ENCODE results near the gene S100A1. TPM values are rescaled to one million over a fixed set of nuclear protein-coding genes. Genes with fewer than 3 reads are reported as not detected.
"Not testable (repeated sequence)": the region's sequence is repeated elsewhere in the genome, so short reads cannot be mapped to it uniquely, and the experiment has no call there.

S100A1 gene
- total and polyA plus RNA-seq, 2 donors: 0.76 to 3.4 TPM

DNA sequence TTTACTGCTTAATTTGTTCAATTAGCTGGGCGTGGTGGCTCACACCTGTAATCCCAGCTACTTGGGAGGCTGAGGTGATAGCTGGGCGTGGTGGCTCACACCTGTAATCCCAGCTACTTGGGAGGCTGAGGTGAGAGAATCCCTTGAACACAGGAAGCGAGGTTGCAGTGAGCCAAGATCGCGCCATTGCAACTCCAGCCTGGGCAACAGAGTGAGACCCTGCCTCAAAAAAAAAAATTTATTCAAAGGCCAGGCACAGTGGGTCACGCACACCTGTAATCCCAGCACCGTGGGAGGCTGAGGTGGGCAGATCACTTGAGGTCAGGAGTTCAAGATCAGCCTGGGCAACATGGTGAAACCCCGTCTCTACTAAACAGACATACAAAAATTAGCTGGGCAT is 40.4 kb downstream of the S100A1 start:
- WGBS: 99% methylated on average over 8 of the region's 8 CpGs
- DNase-seq (ENCODE audit: low read depth in 6 of 9, low spot score in 9 of 9); H3K27me3 ChIP-seq (ENCODE audit: control insufficient read depth in 2 of 2, insufficient read depth in 1 of 2, low read length in 1 of 2); H3K27ac ChIP-seq (ENCODE audit: low read depth in 1 of 2, low read length in 1 of 2); H3K4me3 ChIP-seq (ENCODE audit: low read length in 2 of 2); H3K9me3 ChIP-seq (ENCODE audit: control insufficient read depth in 2 of 2, insufficient read depth in 1 of 2, low read length in 1 of 2): not testable (repeated sequence)
- Histone ChIP-seq H3K36me3 (ENCODE audit: control insufficient read depth in 2 of 2, insufficient read depth in 2 of 2, low read length in 1 of 2) (peaks cover 38 to 63% of the 10 kb centered on the region in 2 donors), H3K4me1 (ENCODE audit: control insufficient read depth in 2 of 2, insufficient read depth in 2 of 2, low read length in 2 of 2) (peaks cover 9 to 12% of the 10 kb centered on the region in 2 donors)

GRCh38 chr1:153669606-153670005 is 41.4 kb downstream of the S100A1 start:
- H3K27ac ChIP-seq (ENCODE audit: low read depth in 1 of 2, low read length in 1 of 2): peak overlapping the region in 1 of 2 donors; percentile 55
- H3K36me3 ChIP-seq (ENCODE audit: control insufficient read depth in 2 of 2, insufficient read depth in 2 of 2, low read length in 1 of 2): peaks cover 33 to 54% of the 10 kb centered on the region in 2 donors

GRCh38 chr1:153670257-153670858 is 42.1 kb downstream of the S100A1 start:
- Histone ChIP-seq H3K4me1 (ENCODE audit: control insufficient read depth in 2 of 2, insufficient read depth in 2 of 2, low read length in 2 of 2) (peaks cover 9 to 12% of the 10 kb centered on the region in 2 donors), H3K27ac (ENCODE audit: low read depth in 1 of 2, low read length in 1 of 2) (peak overlapping the region; percentile 90 to 94), H3K4me3 (ENCODE audit: low read length in 2 of 2) (peak overlapping the region; percentile 73 to 91), H3K27me3 (ENCODE audit: control insufficient read depth in 2 of 2, insufficient read depth in 1 of 2, low read length in 1 of 2) (no peaks in the 10 kb centered on the region), H3K9me3 (ENCODE audit: control insufficient read depth in 2 of 2, insufficient read depth in 1 of 2, low read length in 1 of 2) (peaks cover 0 to 3% of the 10 kb centered on the region in 2 donors), H3K36me3 (ENCODE audit: control insufficient read depth in 2 of 2, insufficient read depth in 2 of 2, low read length in 1 of 2) (peaks cover 29 to 46% of the 10 kb centered on the region in 2 donors)
- DNase-seq (ENCODE audit: low read depth in 6 of 9, low spot score in 9 of 9): no peak
- 2% methylated on average over 22 of the region's 22 CpGs for WGBS

More at GRCh38 chr1:153669606-153670005, 41.4 kb downstream of the S100A1 start:
- peaks cover 9 to 12% of the 10 kb centered on the region in 2 donors for H3K4me1 ChIP-seq (ENCODE audit: control insufficient read depth in 2 of 2, insufficient read depth in 2 of 2, low read length in 2 of 2)
- H3K27me3 ChIP-seq (ENCODE audit: control insufficient read depth in 2 of 2, insufficient read depth in 1 of 2, low read length in 1 of 2): no peaks in the 10 kb centered on the region
- peaks cover 0 to 3% of the 10 kb centered on the region in 2 donors for H3K9me3 ChIP-seq (ENCODE audit: control insufficient read depth in 2 of 2, insufficient read depth in 1 of 2, low read length in 1 of 2)
- 96% methylated on average over 6 of the region's 6 CpGs for WGBS
- DNase-seq (ENCODE audit: low read depth in 6 of 9, low spot score in 9 of 9): no peak
- peak overlapping the region; percentile 73 to 91 for H3K4me3 ChIP-seq (ENCODE audit: low read length in 2 of 2)

- H3K36me3 ChIP-seq (ENCODE audit: control insufficient read depth in 2 of 2, insufficient read depth in 2 of 2, low read length in 1 of 2): peaks cover 26 to 40% of the 10 kb centered on the region in 2 donors
- whole genome bisulfite sequencing: under 1% methylated on average over 35 of the region's 35 CpGs
- H3K4me3 ChIP-seq (ENCODE audit: low read length in 2 of 2): peak within 1 kb of the TSS; percentile 73 to 91
- H3K27me3 ChIP-seq (ENCODE audit: control insufficient read depth in 2 of 2, insufficient read depth in 1 of 2, low read length in 1 of 2): no peaks in the 10 kb centered on the region
- DNase-seq (ENCODE audit: low read depth in 6 of 9, low spot score in 9 of 9): peak; percentile 98 to 100 (median 99)
- H3K27ac ChIP-seq (ENCODE audit: low read depth in 1 of 2, low read length in 1 of 2): peak within 1 kb of the TSS; percentile 90 to 94
- peaks cover 9 to 12% of the 10 kb centered on the region in 2 donors for H3K4me1 ChIP-seq (ENCODE audit: control insufficient read depth in 2 of 2, insufficient read depth in 2 of 2, low read length in 2 of 2)
- H3K9me3 ChIP-seq (ENCODE audit: control insufficient read depth in 2 of 2, insufficient read depth in 1 of 2, low read length in 1 of 2): peaks cover 0 to 3% of the 10 kb centered on the region in 2 donors
These were observed 42.8 kb downstream of the S100A1 start, which contains the start of gene ILF2 for GRCh38 chr1:153670859-153671627. TSS of gene ILF2 (minus strand) at chr1:153670993. CDS start at chr1:153670922, 71 bp downstream.

GRCh38 chr1:153671628-153672353 is 43.6 kb downstream of the S100A1 start:
- Histone ChIP-seq H3K36me3 (ENCODE audit: control insufficient read depth in 2 of 2, insufficient read depth in 2 of 2, low read length in 1 of 2) (peaks cover 19 to 32% of the 10 kb centered on the region in 2 donors), H3K27ac (ENCODE audit: low read depth in 1 of 2, low read length in 1 of 2) (peak overlapping the region; percentile 80 to 85), H3K4me1 (ENCODE audit: control insufficient read depth in 2 of 2, insufficient read depth in 2 of 2, low read length in 2 of 2) (peaks cover 9 to 12% of the 10 kb centered on the region in 2 donors), H3K4me3 (ENCODE audit: low read length in 2 of 2) (peak overlapping the region; percentile 49 to 52)
- not testable (repeated sequence) for H3K9me3 ChIP-seq (ENCODE audit: control insufficient read depth in 2 of 2, insufficient read depth in 1 of 2, low read length in 1 of 2); H3K27me3 ChIP-seq (ENCODE audit: control insufficient read depth in 2 of 2, insufficient read depth in 1 of 2, low read length in 1 of 2)
- peak in 2 of 9 donors; percentile 26 to 68 for DNase-seq (ENCODE audit: low read depth in 6 of 9, low spot score in 9 of 9)
- WGBS: 7% methylated on average over 28 of the region's 28 CpGs

- no peak for DNase-seq (ENCODE audit: low read depth in 6 of 9, low spot score in 9 of 9)
- Histone ChIP-seq H3K4me3 (ENCODE audit: low read length in 2 of 2) (no peak overlapping the region), H3K36me3 (ENCODE audit: control insufficient read depth in 2 of 2, insufficient read depth in 2 of 2, low read length in 1 of 2) (peaks cover 5 to 15% of the 10 kb centered on the region in 2 donors), H3K9me3 (ENCODE audit: control insufficient read depth in 2 of 2, insufficient read depth in 1 of 2, low read length in 1 of 2) (peaks cover 0 to 5% of the 10 kb centered on the region in 2 donors), H3K27me3 (ENCODE audit: control insufficient read depth in 2 of 2, insufficient read depth in 1 of 2, low read length in 1 of 2) (peaks cover 8 to 16% of the 10 kb centered on the region in 2 donors), H3K27ac (ENCODE audit: low read depth in 1 of 2, low read length in 1 of 2) (no peak overlapping the region), H3K4me1 (ENCODE audit: control insufficient read depth in 2 of 2, insufficient read depth in 2 of 2, low read length in 2 of 2) (peaks cover 11 to 23% of the 10 kb centered on the region in 2 donors)
- WGBS: 96% methylated on average over 2 of the region's 2 CpGs
These were observed 45.3 kb downstream of the S100A1 start for GRCh38 chr1:153673511-153673910.

- H3K9me3 ChIP-seq (ENCODE audit: control insufficient read depth in 2 of 2, insufficient read depth in 1 of 2, low read length in 1 of 2): peaks cover 0 to 6% of the 10 kb centered on the region in 2 donors
- peak in 5 of 9 donors; percentile 27 to 63 (median 37) for DNase-seq (ENCODE audit: low read depth in 6 of 9, low spot score in 9 of 9)
These were observed 49.7 kb downstream of the S100A1 start for GRCh38 chr1:153677718-153678518.

More at GRCh38 chr1:153677718-153678518, 49.7 kb downstream of the S100A1 start:
- Histone ChIP-seq H3K4me1 (ENCODE audit: control insufficient read depth in 2 of 2, insufficient read depth in 2 of 2, low read length in 2 of 2) (peaks cover 16 to 23% of the 10 kb centered on the region in 2 donors), H3K27me3 (ENCODE audit: control insufficient read depth in 2 of 2, insufficient read depth in 1 of 2, low read length in 1 of 2) (peaks cover 42 to 60% of the 10 kb centered on the region in 2 donors), H3K36me3 (ENCODE audit: control insufficient read depth in 2 of 2, insufficient read depth in 2 of 2, low read length in 1 of 2) (no peaks in the 10 kb centered on the region), H3K27ac (ENCODE audit: low read depth in 1 of 2, low read length in 1 of 2) (no peak overlapping the region), H3K4me3 (ENCODE audit: low read length in 2 of 2) (peak overlapping the region; percentile 18 to 50)
- WGBS: 9% methylated on average over 29 of the region's 29 CpGs
